ENCODE data around the gene TSHZ2. TPM values are rescaled to one million over a fixed set of nuclear protein-coding genes. Genes with fewer than 3 reads are reported as not detected.

TSHZ2 gene
- total RNA-seq, 2 donors from 2014 or later = 3.3 to 6.2 TPM

DNA sequence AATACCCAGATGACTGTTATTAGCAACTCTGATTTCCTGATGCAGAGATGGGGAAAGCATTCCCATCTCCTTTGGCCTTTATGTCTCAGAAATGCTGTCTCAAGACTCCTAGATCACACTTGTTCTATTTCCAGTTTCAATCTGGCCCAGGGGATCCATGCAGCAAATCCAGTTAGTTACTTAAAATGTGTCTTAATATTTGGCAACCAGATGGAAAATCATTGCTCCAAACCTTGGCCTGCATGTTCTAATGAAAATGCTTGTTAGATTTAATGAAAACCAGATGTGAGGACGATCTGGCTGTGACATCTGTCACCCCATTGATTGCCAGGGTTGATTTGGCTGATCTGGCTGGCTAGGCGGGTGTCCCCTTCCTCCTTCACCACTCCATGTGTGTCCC, 125.2 kb downstream of the TSHZ2 start:
- DNase-seq (ENCODE audit: low spot score) = no peak
- Histone ChIP-seq H3K9me3 (no peaks in the 10 kb centered on the region), H3K4me3 (no peak overlapping the region), H3K36me3 (no peaks in the 10 kb centered on the region), H3K27me3 (no peaks in the 10 kb centered on the region), H3K4me1 (peaks cover 0 to 10% of the 10 kb centered on the region in 2 donors), H3K27ac (no peak overlapping the region)
- TF ChIP-seq, protein P1, sequence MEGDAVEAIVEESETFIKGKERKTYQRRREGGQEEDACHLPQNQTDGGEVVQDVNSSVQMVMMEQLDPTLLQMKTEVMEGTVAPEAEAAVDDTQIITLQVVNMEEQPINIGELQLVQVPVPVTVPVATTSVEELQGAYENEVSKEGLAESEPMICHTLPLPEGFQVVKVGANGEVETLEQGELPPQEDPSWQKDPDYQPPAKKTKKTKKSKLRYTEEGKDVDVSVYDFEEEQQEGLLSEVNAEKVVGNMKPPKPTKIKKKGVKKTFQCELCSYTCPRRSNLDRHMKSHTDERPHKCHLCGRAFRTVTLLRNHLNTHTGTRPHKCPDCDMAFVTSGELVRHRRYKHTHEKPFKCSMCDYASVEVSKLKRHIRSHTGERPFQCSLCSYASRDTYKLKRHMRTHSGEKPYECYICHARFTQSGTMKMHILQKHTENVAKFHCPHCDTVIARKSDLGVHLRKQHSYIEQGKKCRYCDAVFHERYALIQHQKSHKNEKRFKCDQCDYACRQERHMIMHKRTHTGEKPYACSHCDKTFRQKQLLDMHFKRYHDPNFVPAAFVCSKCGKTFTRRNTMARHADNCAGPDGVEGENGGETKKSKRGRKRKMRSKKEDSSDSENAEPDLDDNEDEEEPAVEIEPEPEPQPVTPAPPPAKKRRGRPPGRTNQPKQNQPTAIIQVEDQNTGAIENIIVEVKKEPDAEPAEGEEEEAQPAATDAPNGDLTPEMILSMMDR (IDR thresholded peaks at IDR 0.05) = no peak

DNA sequence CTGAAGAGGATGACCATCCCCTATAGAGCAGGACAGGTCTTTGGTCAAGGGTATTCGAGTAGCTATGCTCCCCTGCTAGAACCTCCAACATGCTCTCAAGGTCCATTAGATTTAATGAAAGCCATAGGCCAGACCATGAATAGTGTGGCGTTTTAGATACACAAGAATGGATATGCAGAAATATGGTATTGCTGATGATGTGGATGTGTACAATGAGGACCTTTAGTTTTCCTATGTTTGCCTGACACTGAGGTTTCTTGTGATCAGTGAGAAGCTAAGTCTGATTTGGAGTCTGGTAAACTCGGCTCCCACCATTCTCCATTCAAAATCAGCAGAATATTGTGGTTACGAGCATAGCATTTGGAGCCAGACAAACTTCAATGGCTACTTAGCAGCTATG, 125.6 kb downstream of the TSHZ2 start:
- DNase-seq (ENCODE audit: low spot score) = no peak
- Histone ChIP-seq H3K27ac (no peak overlapping the region), H3K4me3 (no peak overlapping the region), H3K36me3 (no peaks in the 10 kb centered on the region), H3K27me3 (no peaks in the 10 kb centered on the region), H3K9me3 (no peaks in the 10 kb centered on the region), H3K4me1 (peaks cover 0 to 10% of the 10 kb centered on the region in 2 donors)
- TF ChIP-seq, protein P1 (IDR thresholded peaks at IDR 0.05) = no peak

DNA sequence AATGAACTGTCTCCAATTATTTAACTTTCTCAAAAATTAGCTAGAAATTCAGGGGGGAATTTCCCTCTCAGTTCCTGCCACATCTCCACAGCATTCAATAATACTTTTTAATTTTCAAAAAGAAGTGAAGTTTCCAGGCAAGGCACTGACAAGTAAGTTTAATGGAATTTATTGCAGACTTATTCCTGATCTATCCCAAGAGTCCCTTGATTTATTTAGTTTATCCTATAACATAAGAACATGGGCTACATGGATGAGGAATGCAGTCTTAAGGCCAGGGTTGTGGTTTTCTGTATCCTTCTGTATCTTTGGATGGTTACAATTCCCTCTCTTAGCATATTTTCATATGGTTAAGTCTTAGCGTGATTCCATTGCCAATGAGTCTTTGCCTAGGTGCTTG, 126.5 kb downstream of the TSHZ2 start:
- H3K4me1 ChIP-seq = peaks cover 0 to 10% of the 10 kb centered on the region in 2 donors
- no peaks in the 10 kb centered on the region for H3K36me3 ChIP-seq
- H3K4me3 ChIP-seq = no peak overlapping the region
- TF ChIP-seq, protein P1 (IDR thresholded peaks at IDR 0.05) = no peak
- H3K27me3 ChIP-seq = no peaks in the 10 kb centered on the region
- no peak for DNase-seq (ENCODE audit: low spot score)
- H3K27ac ChIP-seq = no peak overlapping the region
- no peaks in the 10 kb centered on the region for H3K9me3 ChIP-seq

DNA sequence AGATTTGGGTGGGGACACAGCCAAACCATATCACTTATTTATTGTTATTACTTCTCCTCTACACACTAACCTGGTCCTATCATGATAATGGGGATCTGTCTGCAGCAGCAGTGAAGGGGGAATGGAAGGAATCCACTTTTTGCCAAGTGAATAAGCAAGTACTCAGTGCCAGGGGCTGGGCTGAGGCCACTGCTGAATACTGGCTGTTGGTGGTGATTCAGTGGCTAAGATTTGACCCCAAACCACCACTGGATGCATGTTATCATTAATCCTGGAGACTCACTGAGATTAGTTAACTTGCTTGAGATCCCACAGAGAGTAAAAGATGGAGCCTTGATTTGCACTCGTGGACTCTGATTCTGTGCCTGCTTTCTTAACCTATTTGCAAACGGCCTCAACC, 127.7 kb downstream of the TSHZ2 start:
- no peak for DNase-seq (ENCODE audit: low spot score)
- peaks cover 0 to 10% of the 10 kb centered on the region in 2 donors for H3K4me1 ChIP-seq
- H3K9me3 ChIP-seq = no peaks in the 10 kb centered on the region
- H3K4me3 ChIP-seq = no peak overlapping the region
- no peak overlapping the region for H3K27ac ChIP-seq
- no peaks in the 10 kb centered on the region for H3K36me3 ChIP-seq
- H3K27me3 ChIP-seq = no peaks in the 10 kb centered on the region
- TF ChIP-seq, protein P1 (IDR thresholded peaks at IDR 0.05) = no peak

DNA sequence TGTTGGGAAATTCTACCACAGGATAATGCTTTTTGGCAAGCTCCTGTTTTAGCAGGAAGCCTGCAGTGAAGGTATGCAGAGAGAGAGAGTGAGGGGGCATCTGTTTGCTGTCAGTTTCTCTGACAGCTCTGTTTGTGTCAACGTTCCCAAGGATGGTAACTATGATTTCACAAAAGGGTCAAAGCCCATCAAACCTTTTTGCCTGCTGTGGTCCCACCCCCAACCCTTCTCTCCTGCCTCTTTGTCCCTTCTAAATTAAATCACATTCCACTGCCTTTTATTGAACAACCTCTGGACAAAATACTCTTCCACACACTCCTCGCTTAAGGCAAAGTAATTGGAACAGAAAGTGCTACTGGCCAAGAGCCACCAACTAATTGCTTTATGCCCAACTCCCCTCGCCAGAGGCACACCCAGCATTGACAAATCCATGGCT, 128.3 kb downstream of the TSHZ2 start:
- Histone ChIP-seq H3K27ac (no peak overlapping the region), H3K27me3 (no peaks in the 10 kb centered on the region), H3K9me3 (no peaks in the 10 kb centered on the region), H3K4me3 (no peak overlapping the region), H3K36me3 (no peaks in the 10 kb centered on the region), H3K4me1 (peaks cover 0 to 10% of the 10 kb centered on the region in 2 donors)
- no peak for DNase-seq (ENCODE audit: low spot score)
- TF ChIP-seq, protein P1 (IDR thresholded peaks at IDR 0.05) = no peak
